HL-60 (cell line): Measurements from ENCODE around the gene SLC22A3.

ENCODE experiments used
- CTCF ChIP-seq: IDR thresholded peaks from one replicate; pipeline ENCODE4 v1.5.1; 2011; ENCODE audit warnings: low read length, control low read depth, inconsistent platforms; ENCODE audit not compliant: insufficient read depth
- GABPA ChIP-seq: IDR thresholded peaks from 2 replicates; pipeline ENCODE4 v1.6.1; 2012; ENCODE audit warnings: low read depth
- POLR2AphosphoS5 ChIP-seq: IDR thresholded peaks from 2 replicates; pipeline ENCODE4 v1.6.1; 2012; ENCODE audit warnings: low read depth
- REST ChIP-seq: IDR thresholded peaks from 2 replicates; pipeline ENCODE4 v1.6.1; 2012; ENCODE audit warnings: low read depth; ENCODE audit not compliant: insufficient replicate concordance
- SPI1 ChIP-seq: IDR thresholded peaks from 2 replicates; pipeline ENCODE4 v1.6.1; 2012; ENCODE audit warnings: low read depth, mild to moderate bottlenecking, borderline replicate concordance

- TF ChIP-seq CTCF (no peak), POLR2AphosphoS5 (no peak), REST (no peak), SPI1 (no peak), GABPA (no peak)
Measured at GRCh38 chr6:160348223-160349019, at the start of gene SLC22A3.
